Measurements from ENCODE around the gene GPATCH4.
"Not testable (repeated sequence)": the region's sequence is repeated elsewhere in the genome, so short reads cannot be mapped to it uniquely, and the experiment has no call there.

The GPATCH4 gene

DNA sequence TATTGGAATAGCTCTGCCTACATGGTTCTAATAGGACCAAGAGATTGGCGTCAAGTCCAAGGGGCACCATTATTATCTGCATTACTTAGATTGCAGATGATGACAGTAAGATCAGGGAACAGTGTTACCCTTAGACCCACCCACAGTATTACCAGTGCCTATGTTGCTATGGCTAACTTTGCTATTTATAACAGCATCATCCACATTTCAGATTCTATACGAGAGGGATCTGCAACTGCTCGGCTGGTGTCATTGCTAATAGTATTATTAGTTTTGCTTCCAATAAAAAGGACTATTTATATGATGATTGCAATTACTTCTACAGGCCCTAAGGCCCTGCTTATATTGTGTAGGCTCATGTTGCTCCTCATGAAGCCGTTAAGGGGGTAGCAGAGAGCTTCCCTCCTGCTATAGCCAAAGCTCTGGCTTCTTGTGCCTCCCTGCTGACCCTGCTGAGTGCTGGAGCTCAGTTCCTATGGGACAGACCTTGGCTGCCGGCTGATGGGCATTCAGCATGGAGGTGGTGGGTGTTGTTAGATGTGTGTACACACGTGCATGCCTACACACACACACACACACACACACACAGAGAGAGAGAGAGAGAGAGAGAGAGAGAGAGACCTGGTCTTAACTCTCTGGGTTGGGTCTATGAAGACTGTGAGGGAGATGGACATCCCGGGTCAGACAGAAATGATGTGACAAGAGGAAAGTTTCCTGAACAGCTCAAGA, 41.9 kb upstream of the GPATCH4 start:
- Histone ChIP-seq H3K4me1 (ENCODE audit: control insufficient read depth in 2 of 2, insufficient read depth in 2 of 2, low read length in 2 of 2) (no peaks in the 10 kb centered on the region), H3K9me3 (ENCODE audit: control insufficient read depth in 2 of 2, low read length in 2 of 2) (no peaks in the 10 kb centered on the region), H3K27me3 (ENCODE audit: control insufficient read depth in 2 of 2, insufficient read depth in 2 of 2, low read length in 2 of 2) (peaks cover 25 to 32% of the 10 kb centered on the region in 2 donors), H3K27ac (ENCODE audit: low read depth in 2 of 2, low read length in 2 of 2) (no peak overlapping the region), H3K9ac (ENCODE audit: low read depth in 1 of 2, low read length in 2 of 2) (no peak overlapping the region), H3K4me3 (ENCODE audit: low read length in 2 of 2) (no peak overlapping the region), H3K36me3 (ENCODE audit: control insufficient read depth in 2 of 2, insufficient read depth in 2 of 2, low read length in 2 of 2) (no peaks in the 10 kb centered on the region)

DNA sequence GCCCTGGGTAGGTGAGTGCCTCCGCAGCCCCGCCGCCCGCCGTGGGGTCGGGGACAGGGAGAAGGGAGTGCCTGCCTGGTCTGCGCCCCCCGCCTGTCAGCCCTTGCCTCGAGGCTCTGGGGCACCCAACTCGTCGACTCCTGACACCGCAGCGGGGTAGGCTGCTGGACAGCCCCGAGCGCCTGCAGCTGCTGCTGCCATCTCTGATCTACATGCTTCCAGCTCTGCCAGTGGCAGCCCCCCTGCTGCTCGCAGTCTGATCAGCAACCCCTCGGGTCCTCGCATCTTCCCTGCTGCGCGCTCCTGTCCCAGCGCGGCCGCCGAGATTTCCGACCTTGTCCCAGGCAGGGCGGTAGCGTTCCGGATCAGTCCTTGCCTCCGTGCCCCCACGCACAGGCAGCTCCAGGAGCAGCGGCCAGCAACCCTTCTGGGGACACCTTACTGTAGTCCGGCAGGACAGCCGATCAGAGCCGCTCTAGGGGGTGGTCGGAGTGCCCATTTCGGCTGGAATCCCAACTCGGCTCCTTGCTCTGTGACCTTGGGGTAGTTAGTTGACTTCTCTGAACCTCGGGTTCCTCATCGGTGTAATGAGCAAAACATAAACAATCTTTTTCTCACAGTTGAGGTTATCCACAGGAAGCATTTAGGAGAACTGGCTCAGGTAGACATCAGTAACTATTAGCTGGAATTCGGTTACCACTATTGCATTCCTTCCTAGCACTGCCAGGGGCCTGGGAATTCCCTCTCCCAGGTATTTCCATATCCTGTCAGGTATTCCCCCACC, 41.2 kb upstream of the GPATCH4 start:
- Histone ChIP-seq H3K27me3 (ENCODE audit: control insufficient read depth in 2 of 2, insufficient read depth in 2 of 2, low read length in 2 of 2) (peaks cover 30 to 36% of the 10 kb centered on the region in 2 donors), H3K4me3 (ENCODE audit: low read length in 2 of 2) (no peak overlapping the region)

DNA sequence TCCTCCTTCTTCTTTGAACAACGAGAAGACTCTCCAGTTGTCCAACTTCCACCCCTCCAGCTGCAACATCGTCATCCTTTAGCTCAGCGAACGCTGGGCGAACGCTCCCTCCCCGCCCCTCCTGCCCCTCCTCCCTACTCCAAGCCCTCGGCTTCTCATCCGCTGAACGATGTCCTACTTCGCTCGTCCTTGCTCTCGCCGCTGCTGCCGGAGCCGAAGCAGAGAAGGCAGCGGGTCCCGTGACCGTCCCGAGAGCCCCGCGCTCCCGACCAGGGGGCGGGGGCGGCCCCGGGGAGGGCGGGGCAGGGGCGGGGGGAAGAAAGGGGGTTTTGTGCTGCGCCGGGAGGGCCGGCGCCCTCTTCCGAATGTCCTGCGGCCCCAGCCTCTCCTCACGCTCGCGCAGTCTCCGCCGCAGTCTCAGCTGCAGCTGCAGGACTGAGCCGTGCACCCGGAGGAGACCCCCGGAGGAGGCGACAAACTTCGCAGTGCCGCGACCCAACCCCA, 40.5 kb upstream of the GPATCH4 start, which contains the start of gene BCAN:
BCAN (plus strand) TSS at position 357 of the 504 bp plus-strand sequence. CDS start 3,938 bp downstream, outside the sequence.
- no peaks in the 10 kb centered on the region for H3K36me3 ChIP-seq (ENCODE audit: control insufficient read depth in 2 of 2, insufficient read depth in 2 of 2, low read length in 2 of 2)
- H3K27me3 ChIP-seq (ENCODE audit: control insufficient read depth in 2 of 2, insufficient read depth in 2 of 2, low read length in 2 of 2), result peaks cover 30 to 36% of the 10 kb centered on the region in 2 donors
- no peaks in the 10 kb centered on the region for H3K9me3 ChIP-seq (ENCODE audit: control insufficient read depth in 2 of 2, low read length in 2 of 2)
- H3K9ac ChIP-seq (ENCODE audit: low read depth in 1 of 2, low read length in 2 of 2), result no peak within 1 kb of the TSS
- no peak within 1 kb of the TSS for H3K27ac ChIP-seq (ENCODE audit: low read depth in 2 of 2, low read length in 2 of 2)
- H3K4me3 ChIP-seq (ENCODE audit: low read length in 2 of 2), result peak within 1 kb of the TSS in 1 of 2 donors; percentile 20
- no peaks in the 10 kb centered on the region for H3K4me1 ChIP-seq (ENCODE audit: control insufficient read depth in 2 of 2, insufficient read depth in 2 of 2, low read length in 2 of 2)

More for the DNA sequence above, 41.2 kb upstream of the GPATCH4 start:
- Histone ChIP-seq H3K4me1 (ENCODE audit: control insufficient read depth in 2 of 2, insufficient read depth in 2 of 2, low read length in 2 of 2) (no peaks in the 10 kb centered on the region), H3K9me3 (ENCODE audit: control insufficient read depth in 2 of 2, low read length in 2 of 2) (no peaks in the 10 kb centered on the region), H3K27ac (ENCODE audit: low read depth in 2 of 2, low read length in 2 of 2) (no peak overlapping the region), H3K9ac (ENCODE audit: low read depth in 1 of 2, low read length in 2 of 2) (no peak overlapping the region), H3K36me3 (ENCODE audit: control insufficient read depth in 2 of 2, insufficient read depth in 2 of 2, low read length in 2 of 2) (no peaks in the 10 kb centered on the region)

DNA sequence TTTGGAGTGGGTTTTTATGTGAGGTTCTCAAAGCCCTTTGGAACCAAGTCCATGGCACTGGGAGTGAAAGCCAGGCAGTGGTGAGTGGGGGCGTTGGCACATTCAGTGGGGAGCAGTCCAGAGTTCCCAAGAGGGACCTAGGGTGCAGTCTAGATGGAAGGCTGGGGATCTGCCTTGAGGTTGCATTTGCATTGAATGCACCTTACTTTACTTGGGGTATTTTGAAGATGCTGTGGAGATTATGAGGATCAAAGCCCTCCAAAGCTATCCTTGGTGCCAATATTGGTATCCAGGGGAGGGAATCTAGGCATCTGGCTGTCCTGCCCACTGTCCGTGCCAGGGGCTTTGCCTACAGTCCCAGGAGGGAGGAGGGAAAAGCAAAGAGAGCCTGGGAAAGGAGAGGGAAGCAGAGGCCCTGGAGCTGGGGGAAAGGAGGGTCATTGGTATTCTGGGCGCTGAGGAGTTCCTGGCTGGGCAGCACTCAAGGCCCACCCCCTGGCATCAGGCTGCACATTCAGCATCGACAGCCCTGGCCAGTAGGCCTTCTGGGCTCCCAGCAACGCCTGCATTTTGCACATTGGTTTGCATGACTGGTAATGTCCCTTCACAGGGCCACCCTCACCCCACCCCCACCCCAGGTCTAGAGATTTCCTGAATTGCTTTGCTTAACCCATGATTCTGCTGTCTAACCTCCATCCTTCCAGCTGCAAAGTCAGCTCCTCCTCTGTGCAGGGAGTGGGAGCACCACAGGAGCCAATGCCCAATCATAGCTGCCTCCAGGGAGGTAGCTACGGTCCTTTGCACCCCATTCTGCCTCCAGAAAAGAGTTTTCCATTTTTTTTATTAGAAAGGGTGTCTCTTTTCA, 39.8 kb upstream of the GPATCH4 start:
- Histone ChIP-seq H3K9me3 (ENCODE audit: control insufficient read depth in 2 of 2, low read length in 2 of 2) (no peaks in the 10 kb centered on the region), H3K4me1 (ENCODE audit: control insufficient read depth in 2 of 2, insufficient read depth in 2 of 2, low read length in 2 of 2) (no peaks in the 10 kb centered on the region), H3K9ac (ENCODE audit: low read depth in 1 of 2, low read length in 2 of 2) (no peak overlapping the region), H3K4me3 (ENCODE audit: low read length in 2 of 2) (peak overlapping the region in 1 of 2 donors; percentile 20), H3K36me3 (ENCODE audit: control insufficient read depth in 2 of 2, insufficient read depth in 2 of 2, low read length in 2 of 2) (no peaks in the 10 kb centered on the region), H3K27me3 (ENCODE audit: control insufficient read depth in 2 of 2, insufficient read depth in 2 of 2, low read length in 2 of 2) (peaks cover 30 to 34% of the 10 kb centered on the region in 2 donors), H3K27ac (ENCODE audit: low read depth in 2 of 2, low read length in 2 of 2) (no peak overlapping the region)

- Histone ChIP-seq H3K36me3 (ENCODE audit: control insufficient read depth in 2 of 2, insufficient read depth in 2 of 2, low read length in 2 of 2) (no peaks in the 10 kb centered on the region), H3K27ac (ENCODE audit: low read depth in 2 of 2, low read length in 2 of 2) (no peak overlapping the region), H3K27me3 (ENCODE audit: control insufficient read depth in 2 of 2, insufficient read depth in 2 of 2, low read length in 2 of 2) (peaks cover 30 to 33% of the 10 kb centered on the region in 2 donors), H3K4me3 (ENCODE audit: low read length in 2 of 2) (no peak overlapping the region), H3K9ac (ENCODE audit: low read depth in 1 of 2, low read length in 2 of 2) (no peak overlapping the region), H3K9me3 (ENCODE audit: control insufficient read depth in 2 of 2, low read length in 2 of 2) (no peaks in the 10 kb centered on the region), H3K4me1 (ENCODE audit: control insufficient read depth in 2 of 2, insufficient read depth in 2 of 2, low read length in 2 of 2) (no peaks in the 10 kb centered on the region)
Measured at GRCh38 chr1:156639601-156640101, 38.4 kb upstream of the GPATCH4 start.

DNA sequence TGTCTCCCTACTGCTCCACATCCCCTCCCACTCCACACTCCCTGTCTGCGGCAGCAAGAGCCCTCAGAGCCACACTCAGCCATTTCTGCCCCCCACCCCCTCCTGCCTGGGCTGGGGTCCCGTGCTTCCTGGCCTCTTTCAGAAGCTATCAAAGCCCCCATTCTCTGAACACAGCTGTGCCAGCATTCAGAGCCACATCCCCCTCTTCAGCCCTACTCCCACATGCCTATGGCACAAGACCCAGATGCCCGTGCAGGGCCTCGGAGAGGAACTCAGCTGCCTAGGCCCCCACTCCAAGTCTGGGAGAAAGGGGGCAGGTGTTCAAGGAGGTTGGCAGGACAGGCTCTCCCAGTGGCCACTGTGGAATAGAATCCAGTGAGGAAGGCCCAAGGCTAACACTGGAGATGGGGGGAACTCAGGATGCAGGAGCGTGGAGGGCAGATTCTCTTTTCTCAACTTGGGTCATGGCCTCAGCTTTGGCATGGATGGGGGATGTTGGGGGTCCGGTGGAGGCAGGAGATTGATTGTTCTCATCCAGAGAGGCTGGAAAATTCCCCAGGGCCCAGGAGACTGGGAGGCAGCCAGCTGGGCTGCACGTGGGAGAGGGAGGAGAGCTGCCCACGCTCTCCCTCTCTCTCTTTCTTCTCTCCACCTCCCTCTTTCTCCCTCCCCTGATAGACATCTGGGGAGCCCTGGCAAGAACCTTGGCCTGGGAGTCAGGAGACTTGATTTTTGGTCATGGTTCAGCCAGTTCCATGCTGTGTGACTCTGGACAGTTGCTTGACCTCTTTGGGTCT, 37.1 kb upstream of the GPATCH4 start:
- H3K27me3 ChIP-seq (ENCODE audit: control insufficient read depth in 2 of 2, insufficient read depth in 2 of 2, low read length in 2 of 2), result peaks cover 30 to 37% of the 10 kb centered on the region in 2 donors
- H3K9me3 ChIP-seq (ENCODE audit: control insufficient read depth in 2 of 2, low read length in 2 of 2), result no peaks in the 10 kb centered on the region
- no peak overlapping the region for H3K4me3 ChIP-seq (ENCODE audit: low read length in 2 of 2)
- H3K9ac ChIP-seq (ENCODE audit: low read depth in 1 of 2, low read length in 2 of 2), result no peak overlapping the region
- no peaks in the 10 kb centered on the region for H3K36me3 ChIP-seq (ENCODE audit: control insufficient read depth in 2 of 2, insufficient read depth in 2 of 2, low read length in 2 of 2)
- H3K4me1 ChIP-seq (ENCODE audit: control insufficient read depth in 2 of 2, insufficient read depth in 2 of 2, low read length in 2 of 2), result no peaks in the 10 kb centered on the region
- no peak overlapping the region for H3K27ac ChIP-seq (ENCODE audit: low read depth in 2 of 2, low read length in 2 of 2)

DNA sequence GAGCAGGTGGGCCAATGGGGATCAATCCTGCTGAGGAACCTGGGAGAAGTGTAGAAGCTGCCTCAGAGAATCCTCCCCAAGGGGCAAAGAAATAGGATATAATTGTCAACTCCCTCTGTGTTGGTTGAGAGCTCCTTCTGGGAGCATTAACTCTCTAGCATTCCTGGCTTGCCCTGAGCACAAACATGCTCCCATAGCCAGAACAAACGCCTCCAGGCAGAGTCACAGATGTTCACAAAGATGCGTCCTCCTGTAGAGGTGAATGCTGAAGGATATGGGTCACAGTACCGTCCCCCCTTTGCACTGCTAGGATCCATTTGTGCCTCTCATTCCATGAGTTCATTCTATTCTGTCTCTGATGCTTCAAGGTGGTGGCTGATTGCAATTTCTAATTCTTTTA, 31.1 kb upstream of the GPATCH4 start:
- Histone ChIP-seq H3K27me3 (ENCODE audit: control insufficient read depth in 2 of 2, insufficient read depth in 2 of 2, low read length in 2 of 2) (peaks cover 10 to 20% of the 10 kb centered on the region in 2 donors), H3K9ac (ENCODE audit: low read depth in 1 of 2, low read length in 2 of 2) (no peak overlapping the region), H3K4me3 (ENCODE audit: low read length in 2 of 2) (no peak overlapping the region), H3K27ac (ENCODE audit: low read depth in 2 of 2, low read length in 2 of 2) (no peak overlapping the region), H3K4me1 (ENCODE audit: control insufficient read depth in 2 of 2, insufficient read depth in 2 of 2, low read length in 2 of 2) (no peaks in the 10 kb centered on the region), H3K36me3 (ENCODE audit: control insufficient read depth in 2 of 2, insufficient read depth in 2 of 2, low read length in 2 of 2) (no peaks in the 10 kb centered on the region), H3K9me3 (ENCODE audit: control insufficient read depth in 2 of 2, low read length in 2 of 2) (no peaks in the 10 kb centered on the region)

DNA sequence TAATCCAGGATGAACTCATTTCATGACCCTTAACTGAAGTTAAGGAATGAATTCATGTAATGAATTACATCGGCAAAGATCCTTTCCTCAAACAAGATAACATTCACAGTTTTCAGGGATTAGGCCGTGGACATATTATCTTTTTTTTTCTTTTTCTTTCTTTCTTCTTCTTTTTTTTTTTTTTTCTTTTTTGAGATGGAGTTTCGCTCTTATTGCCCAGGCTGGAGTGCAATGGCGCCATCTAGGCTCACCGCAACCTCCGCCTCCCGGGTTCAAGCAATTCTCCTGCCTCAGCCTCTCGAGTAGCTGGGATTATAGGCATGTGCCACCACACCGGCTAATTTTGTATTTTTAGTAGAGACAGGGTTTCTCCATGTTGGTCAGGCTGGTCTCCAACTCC, 29.9 kb upstream of the GPATCH4 start:
- not testable (repeated sequence) for H3K4me3 ChIP-seq (ENCODE audit: low read length in 2 of 2); H3K9me3 ChIP-seq (ENCODE audit: control insufficient read depth in 2 of 2, low read length in 2 of 2)
- H3K27me3 ChIP-seq (ENCODE audit: control insufficient read depth in 2 of 2, insufficient read depth in 2 of 2, low read length in 2 of 2), result peaks cover 17 to 26% of the 10 kb centered on the region in 2 donors

DNA sequence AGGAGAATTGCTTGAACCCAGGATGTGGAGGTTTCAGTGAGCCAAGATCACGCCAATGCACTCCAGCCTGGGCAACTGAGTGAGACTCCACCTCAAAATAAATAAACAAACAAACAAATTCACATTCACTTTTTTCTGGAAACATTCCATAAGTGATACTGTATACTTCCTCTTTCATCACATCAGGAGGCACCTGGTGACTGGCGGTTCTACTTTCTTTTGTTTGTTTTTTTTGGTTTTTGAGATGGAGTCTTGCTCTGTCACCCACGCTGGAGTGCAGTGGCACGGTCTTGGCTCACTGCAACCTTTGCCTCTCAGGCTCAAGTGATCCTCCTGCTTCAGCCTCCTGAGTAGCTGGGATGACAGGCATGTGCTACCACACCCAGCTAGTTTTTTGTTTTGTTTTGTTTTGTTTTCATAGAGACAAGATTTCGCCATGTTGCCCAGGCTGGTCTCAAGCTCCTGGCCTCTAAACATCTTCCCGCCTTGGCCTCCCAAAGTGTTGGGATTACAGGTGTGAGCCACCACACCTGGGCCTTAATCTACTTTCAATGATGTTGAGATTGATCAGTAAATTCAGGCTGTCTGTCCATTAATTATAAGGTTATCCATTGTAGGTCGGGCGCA, 28.7 kb upstream of the GPATCH4 start:
- Histone ChIP-seq H3K27ac (ENCODE audit: low read depth in 2 of 2, low read length in 2 of 2) (no peak overlapping the region), H3K4me1 (ENCODE audit: control insufficient read depth in 2 of 2, insufficient read depth in 2 of 2, low read length in 2 of 2) (peaks cover 8 to 11% of the 10 kb centered on the region in 2 donors), H3K9me3 (ENCODE audit: control insufficient read depth in 2 of 2, low read length in 2 of 2) (no peaks in the 10 kb centered on the region), H3K9ac (ENCODE audit: low read depth in 1 of 2, low read length in 2 of 2) (no peak overlapping the region), H3K4me3 (ENCODE audit: low read length in 2 of 2) (no peak overlapping the region), H3K36me3 (ENCODE audit: control insufficient read depth in 2 of 2, insufficient read depth in 2 of 2, low read length in 2 of 2) (no peaks in the 10 kb centered on the region), H3K27me3 (ENCODE audit: control insufficient read depth in 2 of 2, insufficient read depth in 2 of 2, low read length in 2 of 2) (peaks cover 28 to 29% of the 10 kb centered on the region in 2 donors)

More for the DNA sequence above, 29.9 kb upstream of the GPATCH4 start:
- not testable (repeated sequence) for H3K36me3 ChIP-seq (ENCODE audit: control insufficient read depth in 2 of 2, insufficient read depth in 2 of 2, low read length in 2 of 2); H3K9ac ChIP-seq (ENCODE audit: low read depth in 1 of 2, low read length in 2 of 2); H3K27ac ChIP-seq (ENCODE audit: low read depth in 2 of 2, low read length in 2 of 2); H3K4me1 ChIP-seq (ENCODE audit: control insufficient read depth in 2 of 2, insufficient read depth in 2 of 2, low read length in 2 of 2)
